OCI-LY7 (cell line): ENCODE results near the gene CS. TPM values are rescaled to one million over a fixed set of nuclear protein-coding genes. Genes with fewer than 3 reads are reported as not detected.

Source experiments
- BruUV-seq: library from RNA; stranded (reverse); fragments of 400-500 nt; replicated peaks from 2 replicates; lab custom pipeline; 2021; lab: Mats Ljungman, UMichigan
- CTCF ChIA-PET: fragments of 300-600 bp; sonication (Branson Sonifier 250); formaldehyde crosslinking; loops from one replicate; lab custom pipeline; 2022; ENCODE audit warnings: antibody characterized with exemption; ENCODE audit not compliant: unreplicated experiment; lab: Charles Lee
- POLR2A ChIA-PET: fragments of 300-600 bp; sonication (Branson Sonifier 250); formaldehyde crosslinking; loops from one replicate; lab custom pipeline; 2022; ENCODE audit warnings: antibody characterized with exemption; lab: Charles Lee
- DNase-seq: peaks from one replicate; pipeline ENCODE4 v3.0.0-alpha.2; 2015; ENCODE audit warnings: low spot score
- H2AFZ ChIP-seq: fragments of 200-600 bp; sonication (generic), shearing (Covaris generic); 2 replicates; pipeline ENCODE4 v1.6.1; 2014; ENCODE audit warnings: mild to moderate bottlenecking, antibody characterized with exemption, low read length, moderate library complexity
- H3K27ac ChIP-seq: fragments of 200-600 bp; sonication (generic); 2 replicates; pipeline ENCODE4 v1.5.1; 2014; ENCODE audit warnings: mixed run types, low read depth, mild to moderate bottlenecking, moderate library complexity, low read length, inconsistent platforms; ENCODE audit not compliant: poor library complexity, severe bottlenecking
- H3K36me3 ChIP-seq: fragments of 200-600 bp; sonication (generic); 2 replicates; pipeline ENCODE4 v1.6.1; 2014; ENCODE audit warnings: mild to moderate bottlenecking, antibody characterized with exemption, low read length, moderate library complexity, mixed read lengths; ENCODE audit not compliant: insufficient read depth
- H3K4me1 ChIP-seq: fragments of 200-600 bp; sonication (generic); 2 replicates; pipeline ENCODE4 v1.5.1; 2014; ENCODE audit warnings: mild to moderate bottlenecking, low read length; ENCODE audit not compliant: insufficient read depth, poor library complexity, severe bottlenecking
- H3K4me2 ChIP-seq: fragments of 200-600 bp; sonication (generic); 2 replicates; pipeline ENCODE4 v1.6.1; 2014; ENCODE audit warnings: mild to moderate bottlenecking, low read length
- H3K4me3 ChIP-seq: fragments of 200-600 bp; sonication (generic); 2 replicates; pipeline ENCODE4 v1.5.1; 2014; ENCODE audit warnings: mild to moderate bottlenecking, low read depth, low read length; ENCODE audit not compliant: poor library complexity, severe bottlenecking
- H3K79me2 ChIP-seq: fragments of 200-600 bp; sonication (generic); 2 replicates; pipeline ENCODE4 v1.6.1; 2016; ENCODE audit warnings: low read depth, mild to moderate bottlenecking, low read length, moderate library complexity, mixed read lengths; ENCODE audit not compliant: insufficient read depth
- H3K9me2 ChIP-seq: fragments of 200-600 bp; sonication (generic); 2 replicates; pipeline ENCODE4 v1.6.1; 2016; ENCODE audit warnings: mild to moderate bottlenecking, low read length, mixed read lengths; ENCODE audit not compliant: insufficient read depth
- H3K9me3 ChIP-seq: fragments of 200-600 bp; sonication (generic); 2 replicates; pipeline ENCODE4 v1.6.1; 2014; ENCODE audit warnings: mild to moderate bottlenecking, mixed run types, low read length, mixed read lengths
- H4K20me1 ChIP-seq: fragments of 200-600 bp; sonication (generic); 2 replicates; pipeline ENCODE4 v1.6.1; 2014; ENCODE audit warnings: mild to moderate bottlenecking, antibody characterized with exemption, low read length, moderate library complexity, mixed read lengths; ENCODE audit not compliant: insufficient read depth
- CTCF ChIP-seq: fragments of 200-600 bp; sonication (generic); conservative IDR thresholded peaks from 2 replicates; pipeline ENCODE4 v1.5.1; 2014; ENCODE audit warnings: mild to moderate bottlenecking, antibody characterized with exemption, low read length, moderate library complexity, mixed read lengths
- EZH2phosphoT487 ChIP-seq: fragments of 200-600 bp; sonication (generic); IDR thresholded peaks from 2 replicates; pipeline ENCODE4 v1.6.1; 2018; ENCODE audit warnings: low read depth, borderline replicate concordance, mild to moderate bottlenecking, mixed run types, antibody characterized with exemption, low read length, moderate library complexity, mixed read lengths
- intact Hi-C: fragments of 100-400 bp; cut with micrococcal nuclease; formaldehyde crosslinking; loops from one replicate; pipeline ENCODE4 v1.10.0; 2022; ENCODE audit not compliant: unreplicated experiment
- total RNA-seq, 2 experiments: library from RNA; depleted of rRNA in 1 of 2; stranded (reverse); fragments of >200 nt in 1 of 2; shearing (Covaris generic) in 1 of 2; gene quantifications; 2 replicates each; pipeline ENCODE4 v1.2.3, GENCODE V29; 2014 to 2022

Gene CS
- total RNA-seq, 2 experiments from 2014 or later: 154 to 262 TPM

GRCh38 chr12:56257071-56257470 lies 43.1 kb downstream of the CS start:
- BruUV-seq: no TSS peak
- no peak overlapping the region for H3K27ac ChIP-seq
- CTCF ChIA-PET: interaction anchor here (0.6 kb wide), 1 partner anchor 40 kb away, joined by 3 read pairs; no protein-coding TSS in a partner anchor

DNA sequence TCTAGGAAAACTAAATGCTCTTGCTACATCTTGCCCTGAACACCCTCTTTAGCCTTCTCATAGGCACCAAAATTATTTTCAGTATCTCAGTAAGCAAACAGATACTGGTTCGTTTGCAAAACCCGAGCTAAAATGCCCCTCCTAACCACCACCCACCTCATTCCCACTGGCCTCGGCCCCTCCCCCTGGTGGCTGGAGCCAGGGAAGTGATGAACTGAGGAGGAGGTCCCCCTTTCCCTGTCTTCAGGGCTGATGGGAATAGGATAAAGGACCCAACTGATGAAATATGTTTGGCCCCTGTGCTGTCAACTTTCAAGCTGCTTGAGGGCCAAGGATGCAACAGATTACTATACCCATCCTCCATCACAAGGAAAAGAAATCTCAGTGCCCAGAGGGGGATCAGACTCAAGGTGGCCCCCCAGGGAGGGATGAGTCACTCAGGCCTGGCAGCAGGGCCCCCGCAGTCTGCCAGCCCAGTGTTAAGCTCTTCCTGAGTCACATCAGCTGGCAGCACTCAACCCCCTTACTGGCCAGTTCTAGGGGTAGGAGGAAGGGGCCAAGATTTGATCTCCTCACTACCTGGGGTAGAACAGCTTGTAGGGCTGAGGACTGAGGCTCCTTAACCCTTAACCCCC lies 43.7 kb downstream of the CS start:
- Histone ChIP-seq H3K36me3 (peaks cover 56% of the 10 kb centered on the region), H3K79me2 (peaks cover 17% of the 10 kb centered on the region; the same call in 1 of the 2 replicates), H3K9me2 (no peaks in the 10 kb centered on the region), H2AFZ (no peak overlapping the region), H3K4me1 (peaks cover 17% of the 10 kb centered on the region), H3K4me2 (peak overlapping the region; percentile 94), H3K27ac (no peak overlapping the region), H3K9me3 (no peaks in the 10 kb centered on the region), H4K20me1 (0 out of 2 replicates have a peak, but pooled peaks cover 5% of the 10 kb centered on the region), H3K4me3 (peak overlapping the region; percentile 93)
- CTCF ChIA-PET: no interaction called here
- TSS peak; percentile 37 for BruUV-seq
- no peak for DNase-seq
- intact Hi-C loops: no loop called here
- TF ChIP-seq EZH2phosphoT487 (no peak), CTCF (no peak)
- POLR2A ChIA-PET: no interaction called here

More at GRCh38 chr12:56257071-56257470, 43.1 kb downstream of the CS start:
- H4K20me1 ChIP-seq: 0 out of 2 replicates have a peak, but pooled peaks cover 5% of the 10 kb centered on the region
- DNase-seq: no peak
- H3K4me3 ChIP-seq: peak overlapping the region; percentile 93
- peaks cover 17% of the 10 kb centered on the region for H3K4me1 ChIP-seq
- no peak for TF ChIP-seq EZH2phosphoT487
- TF ChIP-seq CTCF: no peak
- peaks cover 17% of the 10 kb centered on the region; the same call in 1 of the 2 replicates for H3K79me2 ChIP-seq
- intact Hi-C loops: no loop called here
- peak overlapping the region; percentile 94 for H3K4me2 ChIP-seq
- peaks cover 50% of the 10 kb centered on the region for H3K36me3 ChIP-seq
- H2AFZ ChIP-seq: no peak overlapping the region
- H3K9me2 ChIP-seq: no peaks in the 10 kb centered on the region
- H3K9me3 ChIP-seq: no peaks in the 10 kb centered on the region
- POLR2A ChIA-PET: interaction anchor here (0.6 kb wide), 1 partner anchor 117 kb away, joined by 3 read pairs; no protein-coding TSS in a partner anchor

- intact Hi-C loops: no loop called here
- peaks cover 17% of the 10 kb centered on the region for H3K4me1 ChIP-seq
- no peak for TF ChIP-seq EZH2phosphoT487
- TF ChIP-seq CTCF: no peak
- H3K9me2 ChIP-seq: no peaks in the 10 kb centered on the region
- 0 out of 2 replicates have a peak, but pooled peaks cover 5% of the 10 kb centered on the region for H4K20me1 ChIP-seq
- H2AFZ ChIP-seq: no peak overlapping the region
- no peak for DNase-seq
- H3K27ac ChIP-seq: no peak overlapping the region
- H3K4me2 ChIP-seq: no peak overlapping the region
- BruUV-seq: no TSS peak
- H3K79me2 ChIP-seq: peaks cover 17% of the 10 kb centered on the region; the same call in 1 of the 2 replicates
- ChIA-PET POLR2A (no interaction called here), CTCF (no interaction called here)
- H3K4me3 ChIP-seq: no peak overlapping the region
- H3K9me3 ChIP-seq: no peaks in the 10 kb centered on the region
- H3K36me3 ChIP-seq: peaks cover 57% of the 10 kb centered on the region
Observed at GRCh38 chr12:56255671-56256070, 44.5 kb downstream of the CS start.
